ENCODE data around the gene DTNBP1. TPM values are rescaled to one million over a fixed set of nuclear protein-coding genes. Genes with fewer than 3 reads are reported as not detected.

DTNBP1 gene
- total and polyA plus RNA-seq, 2 donors (not counting 3 experiments of a cell fraction or from before 2014, with no cell fraction given): 24.3 to 28.9 TPM

GRCh38 chr6:15592610-15593009, 70.2 kb downstream of the DTNBP1 start:
- Histone ChIP-seq H3K79me2 (ENCODE audit: control insufficient read depth, insufficient read depth, low read length) (no peaks in the 10 kb centered on the region), H3K9me3 (replicated peaks; ENCODE audit: control insufficient read depth, insufficient read depth, low read length) (no peaks in the 10 kb centered on the region), H3K27ac (ENCODE audit: insufficient read depth, low read depth, low read length) (no peak overlapping the region), H3K4me3 (replicated peaks in 1 of 3; ENCODE audit: insufficient read depth in 1 of 3, low read depth in 1 of 3, low read length in 3 of 3) (no peak overlapping the region), H3K9me1 (replicated peaks; ENCODE audit: control insufficient read depth, extremely low read depth, insufficient read depth, low read length) (no peaks in the 10 kb centered on the region), H4K20me1 (replicated peaks; ENCODE audit: control insufficient read depth, extremely low read depth, insufficient read depth, low read length) (no peaks in the 10 kb centered on the region), H2AFZ (ENCODE audit: low read depth, low read length) (no peak overlapping the region), H3K4me1 (ENCODE audit: control insufficient read depth, extremely low read depth, insufficient read depth, low read length) (no peaks in the 10 kb centered on the region), H3K4me2 (ENCODE audit: insufficient read depth, low read length) (no peak overlapping the region), H3K36me3 (ENCODE audit: control insufficient read depth in 2 of 2, extremely low read depth in 1 of 2, insufficient read depth in 2 of 2, low read length in 2 of 2) (no peaks in the 10 kb centered on the region), H3K27me3 (ENCODE audit: control insufficient read depth in 2 of 2, insufficient read depth in 2 of 2, low read length in 2 of 2) (no peaks in the 10 kb centered on the region), H3K9ac (replicated peaks; ENCODE audit: extremely low read depth, insufficient read depth, low read length) (no peak overlapping the region)
- FAIRE-seq: no peak
- BruUV-seq (replicated peaks): no TSS peak
- ChIA-PET CTCF (no interaction called here), POLR2A (no interaction called here)
- no peak for DNase-seq (ENCODE audit: low read depth, low spot score)
- TF ChIP-seq POLR2A (IDR thresholded peaks at IDR 0.05; ENCODE audit: low read depth, low read length) (no peak), JUN (IDR thresholded peaks at IDR 0.05; ENCODE audit: borderline replicate concordance, insufficient read depth, insufficient read length, low read depth) (no peak), FOS (IDR thresholded peaks at IDR 0.05; ENCODE audit: borderline replicate concordance, insufficient read depth, low read length) (no peak), POLR2AphosphoS5 (IDR thresholded peaks at IDR 0.05; ENCODE audit: insufficient read depth, low read depth, low read length) (no peak), MYC (IDR thresholded peaks at IDR 0.05; ENCODE audit: low read depth, low read length) (no peak), GATA2 (IDR thresholded peaks at IDR 0.05; ENCODE audit: insufficient read depth, insufficient read length, low read depth, low read length) (no peak), EZH2 (IDR thresholded peaks at IDR 0.05; ENCODE audit: borderline replicate concordance, low read depth, low read length, severe bottlenecking) (no peak)
- TF ChIP-seq, protein P1, sequence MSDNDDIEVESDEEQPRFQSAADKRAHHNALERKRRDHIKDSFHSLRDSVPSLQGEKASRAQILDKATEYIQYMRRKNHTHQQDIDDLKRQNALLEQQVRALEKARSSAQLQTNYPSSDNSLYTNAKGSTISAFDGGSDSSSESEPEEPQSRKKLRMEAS (IDR thresholded peaks at IDR 0.05; ENCODE audit: insufficient read depth, insufficient read length): no peak
- TF ChIP-seq, protein P2, sequence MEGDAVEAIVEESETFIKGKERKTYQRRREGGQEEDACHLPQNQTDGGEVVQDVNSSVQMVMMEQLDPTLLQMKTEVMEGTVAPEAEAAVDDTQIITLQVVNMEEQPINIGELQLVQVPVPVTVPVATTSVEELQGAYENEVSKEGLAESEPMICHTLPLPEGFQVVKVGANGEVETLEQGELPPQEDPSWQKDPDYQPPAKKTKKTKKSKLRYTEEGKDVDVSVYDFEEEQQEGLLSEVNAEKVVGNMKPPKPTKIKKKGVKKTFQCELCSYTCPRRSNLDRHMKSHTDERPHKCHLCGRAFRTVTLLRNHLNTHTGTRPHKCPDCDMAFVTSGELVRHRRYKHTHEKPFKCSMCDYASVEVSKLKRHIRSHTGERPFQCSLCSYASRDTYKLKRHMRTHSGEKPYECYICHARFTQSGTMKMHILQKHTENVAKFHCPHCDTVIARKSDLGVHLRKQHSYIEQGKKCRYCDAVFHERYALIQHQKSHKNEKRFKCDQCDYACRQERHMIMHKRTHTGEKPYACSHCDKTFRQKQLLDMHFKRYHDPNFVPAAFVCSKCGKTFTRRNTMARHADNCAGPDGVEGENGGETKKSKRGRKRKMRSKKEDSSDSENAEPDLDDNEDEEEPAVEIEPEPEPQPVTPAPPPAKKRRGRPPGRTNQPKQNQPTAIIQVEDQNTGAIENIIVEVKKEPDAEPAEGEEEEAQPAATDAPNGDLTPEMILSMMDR (IDR thresholded peaks at IDR 0.05; ENCODE audit: extremely low read depth in 1 of 2, insufficient read depth in 1 of 2, low read depth in 1 of 2, low read length in 2 of 2): no peak
- intact Hi-C loops (cut with micrococcal nuclease) (no loop called here), dilution Hi-C loops (cut with MboI; ENCODE audit: extremely low pct_ligation_motif_present, low sequenced_read_pairs) (no loop called here)
